GM19043 (cell line): Measurements from ENCODE around the gene CTIF.
A peak's percentile ranks its signal among the peaks of the same experiment; 100 is the strongest.

ENCODE experiments used
- ATAC-seq: cut with Tn5 transposase; IDR thresholded peaks from one replicate; pipeline ENCODE4 v1.9.1; 2021; ENCODE audit warnings: low read depth; ENCODE audit not compliant: unreplicated experiment

CTIF gene

DNA sequence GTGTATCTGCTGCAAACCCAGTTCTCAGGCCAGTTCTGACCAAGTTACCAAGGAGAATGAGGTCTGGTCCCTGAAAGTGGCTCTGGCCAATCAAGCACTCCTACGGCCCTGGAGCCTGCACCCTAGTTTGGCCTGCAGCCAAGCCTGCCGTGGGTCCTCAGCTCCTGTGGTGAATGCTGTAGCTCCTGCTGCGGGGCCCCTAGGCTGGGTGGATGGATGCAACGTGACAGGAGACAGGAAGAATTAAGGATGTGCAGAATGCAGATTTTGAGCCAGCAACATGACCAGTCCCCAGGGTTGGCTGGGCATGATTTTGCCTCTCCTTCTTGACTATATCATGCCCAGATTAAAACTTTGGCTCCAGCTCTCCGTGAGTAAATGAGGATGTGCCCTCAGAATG, 314.8 kb downstream of the CTIF start:
- no peak for ATAC-seq

DNA sequence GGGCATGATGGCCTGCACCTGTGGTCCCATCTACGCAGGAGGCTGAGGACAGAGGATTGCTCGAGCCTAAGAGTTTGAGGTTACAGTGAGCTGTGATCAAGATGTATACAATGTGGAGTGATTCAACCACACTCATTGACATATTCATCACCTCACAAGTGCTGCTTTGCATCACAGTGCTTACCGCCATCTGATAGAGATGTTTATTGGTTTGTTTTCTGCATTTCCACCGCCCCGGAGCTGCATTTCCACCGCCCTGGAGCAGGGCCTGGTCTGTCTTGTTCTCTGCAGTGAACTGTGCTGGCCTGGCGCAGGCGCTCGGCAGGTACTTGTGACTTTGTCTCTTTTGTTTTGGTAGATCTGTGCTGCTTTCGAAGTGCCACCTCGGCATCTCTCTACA, 315.9 kb downstream of the CTIF start:
- no peak for ATAC-seq

DNA sequence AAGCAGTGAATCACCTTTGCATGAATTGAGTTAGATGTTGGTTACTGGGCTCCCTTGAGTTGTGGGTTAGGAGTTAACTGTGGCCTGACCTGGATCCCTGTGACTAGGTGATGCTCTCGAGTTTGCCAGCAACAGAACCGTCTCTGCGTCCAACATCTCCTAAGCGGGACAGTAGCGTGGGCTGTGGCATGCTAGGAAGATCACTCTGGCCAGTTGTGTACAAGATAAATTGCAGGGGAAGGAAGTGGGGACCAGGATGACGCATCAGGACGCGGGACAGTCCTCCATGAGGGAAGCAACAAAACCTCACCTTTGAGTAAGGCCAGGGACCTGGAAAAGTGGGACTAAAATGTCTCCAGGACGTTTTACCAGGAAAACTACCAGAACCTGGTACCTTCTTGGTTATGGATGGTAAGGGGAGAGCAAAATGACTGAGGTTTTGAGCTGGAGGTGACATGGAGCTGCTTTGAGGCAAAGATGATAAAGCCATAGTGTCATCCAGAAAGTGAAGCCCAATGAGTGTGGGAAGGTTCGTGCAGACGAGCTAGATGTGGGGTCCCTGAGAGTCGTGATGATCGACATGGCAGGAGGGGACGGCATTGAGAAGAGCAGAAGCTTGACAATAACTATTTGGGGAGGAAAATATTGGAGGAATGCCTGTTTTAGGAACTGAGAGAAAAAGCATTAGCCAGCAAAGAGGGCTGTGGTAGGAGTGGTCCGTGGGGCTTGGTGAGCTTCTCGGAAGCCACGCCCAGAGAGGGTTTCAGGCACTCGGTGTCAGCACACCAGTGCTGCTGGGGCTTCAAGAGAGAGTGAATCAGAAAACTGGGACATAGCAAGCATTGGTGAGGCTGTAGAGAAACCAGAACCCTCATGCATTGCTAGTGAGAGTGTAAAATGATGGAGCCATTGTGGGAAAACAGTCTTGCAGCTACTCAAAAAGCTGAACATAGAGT, 316.9 kb downstream of the CTIF start:
- no peak for ATAC-seq

DNA sequence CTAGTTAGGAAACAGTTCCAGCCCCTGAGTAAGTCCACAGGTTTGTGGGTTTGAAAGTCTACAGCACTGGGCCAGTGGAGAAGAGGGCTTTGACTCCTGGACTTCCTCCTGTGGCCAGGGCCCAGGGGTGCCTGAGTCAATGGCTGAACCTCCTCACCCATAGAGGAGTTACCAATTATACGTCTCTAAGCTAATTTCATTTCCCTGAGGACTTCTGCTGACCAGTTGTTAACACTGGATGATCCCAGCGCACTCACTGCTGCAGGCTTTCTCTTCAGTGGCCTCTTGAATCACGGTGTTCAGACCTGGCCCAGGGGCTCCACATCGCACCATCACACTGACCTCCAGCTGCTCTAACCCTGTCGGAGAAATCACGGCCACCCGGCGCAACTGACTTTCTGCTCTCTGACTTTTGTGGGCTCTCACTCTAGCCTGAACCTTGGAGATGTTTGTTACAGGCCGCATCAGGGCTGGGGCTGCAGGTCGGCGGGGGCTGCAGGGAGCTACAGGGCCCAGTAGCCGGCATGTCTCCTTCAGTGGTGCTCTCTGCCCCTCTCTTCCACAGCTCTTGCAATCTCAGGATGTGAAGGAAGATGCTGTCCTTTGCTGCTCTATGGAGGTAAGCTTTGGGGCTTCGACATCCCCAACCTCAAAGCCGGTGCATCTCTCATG, 318.3 kb downstream of the CTIF start:
- no peak for ATAC-seq

DNA sequence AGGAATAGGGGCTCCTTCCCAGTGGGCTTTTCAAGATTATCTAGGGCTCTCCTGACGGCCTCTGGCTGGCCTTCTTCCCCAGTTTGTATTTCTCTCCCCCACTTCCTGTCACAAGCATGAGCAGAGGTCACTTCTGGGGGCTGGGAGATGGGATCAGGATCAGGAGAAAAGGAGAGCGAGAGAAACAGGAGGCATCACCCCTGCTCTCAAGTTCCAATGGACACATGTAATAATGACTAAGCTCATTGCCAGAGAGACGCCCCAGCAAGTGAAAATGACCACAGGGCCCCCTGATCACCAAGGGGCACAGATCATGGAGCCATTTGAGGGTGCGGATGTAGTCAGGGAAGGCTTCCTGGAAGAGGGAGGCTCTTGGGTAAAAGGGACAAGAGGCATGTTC, 319.8 kb downstream of the CTIF start:
- ATAC-seq, result no peak

DNA sequence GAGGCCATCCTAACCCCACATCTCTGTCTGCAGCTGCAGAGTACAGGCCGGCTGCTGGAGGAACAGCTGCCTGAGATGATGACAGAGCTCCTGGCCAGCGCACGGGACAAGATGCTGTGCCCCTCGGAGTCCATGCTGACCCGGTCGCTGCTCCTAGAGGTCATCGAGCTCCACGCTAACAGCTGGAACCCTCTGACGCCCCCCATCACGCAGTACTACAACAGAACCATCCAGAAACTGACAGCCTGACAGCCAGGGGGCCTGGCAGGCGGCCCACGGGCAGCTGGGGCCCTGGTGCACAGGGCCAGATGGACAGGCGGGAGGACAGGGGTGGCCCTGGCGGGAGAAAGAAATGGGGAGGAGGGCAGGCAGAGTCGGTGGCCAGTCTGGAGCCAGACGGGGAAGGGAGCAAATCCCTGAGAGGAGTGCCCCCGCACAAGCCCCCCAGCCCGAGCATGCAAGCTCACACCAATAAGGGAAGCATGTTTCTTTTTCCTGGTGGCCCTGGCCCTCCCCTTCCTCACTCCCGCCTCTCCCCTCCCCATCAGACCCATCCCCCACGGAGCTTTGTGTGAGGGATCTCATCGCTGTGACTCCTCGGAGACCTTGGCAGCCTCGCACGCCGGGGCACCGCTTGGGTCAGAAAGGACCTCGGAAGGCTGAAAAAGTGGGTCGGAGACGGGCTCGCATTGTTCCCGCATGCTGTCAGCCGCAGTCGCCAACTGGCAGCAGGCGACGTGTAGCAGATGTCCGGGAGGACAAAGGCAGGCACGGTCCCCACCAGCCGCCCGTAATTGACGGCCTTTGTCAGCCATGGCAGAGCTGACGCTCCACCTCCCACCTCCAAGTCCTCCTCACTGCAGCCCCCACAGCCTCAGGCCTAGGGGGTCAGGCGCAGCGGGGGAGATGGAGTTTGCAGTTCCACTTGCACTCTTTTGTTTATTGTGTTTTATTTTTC, 320.8 kb downstream of the CTIF start:
- ATAC-seq, result no peak

DNA sequence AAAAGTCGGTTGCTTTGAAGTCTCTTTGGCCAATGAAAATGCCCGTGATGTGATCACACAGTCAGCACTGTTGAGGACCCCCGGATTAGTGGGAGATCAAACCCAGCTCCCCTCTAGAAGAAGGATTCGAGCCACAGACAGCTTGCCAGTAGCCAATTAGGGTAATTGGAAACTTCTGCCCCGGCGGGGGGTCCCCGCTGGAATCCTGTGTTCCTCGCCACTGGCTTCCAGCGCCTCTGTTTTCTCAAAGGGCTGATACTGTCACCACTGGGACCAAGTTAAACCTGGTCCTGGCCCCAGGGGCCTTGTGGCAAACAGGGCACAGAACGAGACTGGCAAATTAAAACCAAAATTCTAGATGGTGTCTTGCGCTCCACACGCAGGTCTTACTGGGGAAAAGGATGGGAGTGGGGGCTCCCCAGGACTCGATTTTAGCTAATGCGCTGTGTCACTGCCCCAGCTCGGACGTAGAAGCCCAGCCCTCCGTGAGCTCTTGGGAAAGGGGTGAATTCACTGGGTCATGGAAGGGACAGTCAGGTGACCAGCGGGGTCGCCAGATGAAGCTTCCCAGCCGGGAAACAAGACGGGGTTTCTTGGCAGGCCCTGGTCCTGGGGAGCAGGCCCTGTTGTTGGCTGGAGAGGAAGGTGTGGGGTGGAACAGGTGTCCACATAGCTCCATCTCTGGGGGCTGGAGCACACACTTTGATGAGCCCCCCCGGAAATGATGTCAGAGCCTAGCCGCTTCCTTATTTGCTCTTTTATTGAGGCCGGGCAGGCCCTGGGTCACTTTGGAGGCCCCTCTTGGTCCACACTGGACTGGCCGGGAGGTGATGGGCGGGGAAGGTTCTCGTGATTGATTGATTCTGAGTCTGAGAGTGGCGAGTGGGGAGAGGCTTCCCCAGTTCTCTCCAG, 321.7 kb downstream of the CTIF start:
- no peak for ATAC-seq

DNA sequence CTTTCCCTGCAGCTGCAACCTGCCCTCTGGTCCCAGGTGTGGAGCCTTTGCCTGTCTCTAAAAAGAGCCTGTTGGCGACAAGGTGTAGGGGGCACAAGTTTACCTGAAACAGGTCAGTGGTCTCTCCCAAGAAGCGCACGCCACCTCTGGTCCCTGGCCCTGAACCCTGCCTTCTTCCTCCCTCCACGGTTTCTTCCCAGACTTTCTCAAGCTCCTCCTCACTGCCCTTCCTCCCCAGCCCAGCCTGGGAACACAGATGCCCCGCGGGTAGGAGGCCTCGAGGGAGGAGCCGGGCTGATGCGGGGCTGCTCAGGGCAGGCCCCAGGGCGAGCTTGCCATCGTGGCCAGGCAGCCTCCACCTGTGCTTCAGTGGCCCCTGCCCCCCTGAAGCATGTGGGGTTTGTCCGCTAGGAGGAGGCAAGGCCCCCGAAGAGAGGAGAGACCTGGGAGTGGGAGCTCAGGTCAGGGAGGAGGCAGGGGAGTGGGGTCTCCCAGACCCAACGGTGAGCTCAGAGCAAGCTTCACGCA, 322.4 kb downstream of the CTIF start:
- no peak for ATAC-seq

DNA sequence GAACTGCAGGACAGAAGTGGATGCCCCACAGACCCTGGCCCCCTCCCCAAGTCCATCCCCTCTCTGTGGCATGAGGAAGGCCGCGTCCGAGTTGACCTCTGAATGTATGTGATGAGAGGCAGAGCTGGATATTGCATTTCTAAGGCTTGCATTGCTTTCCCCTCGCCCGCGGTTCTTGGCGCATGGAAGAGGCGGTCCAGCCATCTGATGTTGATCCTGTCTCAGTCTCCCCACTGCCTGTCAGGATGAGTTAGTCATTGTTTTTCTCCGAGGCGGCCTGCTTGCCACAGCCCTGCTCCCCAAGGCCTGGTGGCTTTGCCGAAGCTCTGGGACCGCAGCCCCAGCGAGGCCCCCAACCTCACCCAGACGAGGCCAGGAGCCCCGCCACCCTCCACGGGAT, 323.3 kb downstream of the CTIF start:
- ATAC-seq, result no peak

DNA sequence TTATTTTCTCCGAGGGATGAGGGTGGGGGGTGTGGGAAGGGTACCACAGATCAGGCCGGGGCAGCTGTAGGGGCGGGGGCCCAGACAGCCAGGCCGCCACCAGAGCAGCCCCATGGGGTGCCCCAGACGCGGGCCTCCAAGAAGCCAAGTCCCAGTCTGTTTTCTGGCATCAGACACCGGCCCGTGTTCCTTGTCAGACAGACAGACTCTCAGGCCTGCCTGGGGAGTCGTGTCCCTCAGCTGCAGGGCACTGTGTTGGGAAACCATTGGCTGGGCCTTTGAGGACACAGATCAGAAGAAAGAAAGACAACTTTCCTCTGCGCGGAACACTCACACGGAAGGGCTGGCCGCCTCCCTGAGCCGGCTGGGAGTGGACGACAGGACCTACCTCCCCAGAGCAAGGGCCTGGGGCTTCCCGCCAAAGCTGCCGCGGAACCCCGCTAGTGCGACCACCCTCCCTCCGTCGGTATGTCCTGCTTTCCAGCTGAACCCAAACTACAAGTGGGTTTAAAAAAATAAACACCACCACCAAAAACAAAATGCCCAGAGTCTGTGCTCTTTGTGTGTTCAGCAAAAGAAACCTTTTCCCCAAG, 323.9 kb downstream of the CTIF start:
- no peak for ATAC-seq

DNA sequence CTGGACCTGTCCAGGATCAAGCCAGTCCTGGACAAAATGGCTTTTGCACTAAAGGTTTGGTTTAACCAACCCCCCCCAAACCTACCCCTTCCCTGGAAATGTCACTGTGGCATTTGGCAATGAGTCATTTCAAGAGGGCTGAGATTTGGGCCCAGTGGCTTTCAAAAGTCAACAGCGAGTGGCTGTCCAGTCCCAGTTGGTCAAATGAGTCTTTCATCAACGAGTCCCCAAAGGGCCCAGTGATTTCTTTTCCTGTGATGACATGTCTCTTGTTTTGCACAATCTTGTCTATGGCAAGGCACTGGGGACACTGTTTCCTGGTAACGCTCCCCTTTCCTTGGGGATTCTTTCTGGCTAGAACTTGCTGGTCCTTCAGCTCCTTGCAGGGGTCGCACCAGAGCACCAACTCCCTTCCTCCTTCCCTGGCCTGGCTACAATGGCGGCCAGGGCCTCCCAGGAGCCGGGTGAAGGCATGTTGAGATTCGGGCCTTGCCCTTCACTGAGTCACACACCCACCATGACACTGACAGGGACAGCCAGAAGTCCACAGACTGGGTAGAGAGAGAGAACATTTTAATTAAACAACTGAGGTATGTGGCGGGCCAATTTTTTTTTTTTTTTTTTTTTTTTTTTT, 324.7 kb downstream of the CTIF start:
- no peak for ATAC-seq

DNA sequence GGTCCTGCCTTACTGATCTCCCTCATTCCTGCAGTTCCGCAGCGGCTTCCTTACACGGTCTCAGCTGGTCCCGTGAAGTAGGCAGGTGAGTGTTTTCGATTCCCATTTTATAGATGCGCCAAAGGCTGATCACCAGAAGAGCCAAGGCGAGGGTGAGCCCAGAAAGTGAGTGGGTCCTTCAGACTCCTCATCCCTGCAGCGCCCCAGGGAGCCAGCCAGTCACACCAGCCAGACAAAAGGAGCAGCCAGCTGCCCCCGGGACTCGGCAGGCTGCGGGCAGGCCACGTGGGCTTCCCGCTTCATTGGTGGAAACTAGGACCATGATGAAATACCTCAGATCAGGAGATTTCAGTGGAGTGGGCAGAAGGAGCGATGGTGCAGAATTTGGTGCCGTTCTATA, 326.0 kb downstream of the CTIF start:
- ATAC-seq, result no peak

DNA sequence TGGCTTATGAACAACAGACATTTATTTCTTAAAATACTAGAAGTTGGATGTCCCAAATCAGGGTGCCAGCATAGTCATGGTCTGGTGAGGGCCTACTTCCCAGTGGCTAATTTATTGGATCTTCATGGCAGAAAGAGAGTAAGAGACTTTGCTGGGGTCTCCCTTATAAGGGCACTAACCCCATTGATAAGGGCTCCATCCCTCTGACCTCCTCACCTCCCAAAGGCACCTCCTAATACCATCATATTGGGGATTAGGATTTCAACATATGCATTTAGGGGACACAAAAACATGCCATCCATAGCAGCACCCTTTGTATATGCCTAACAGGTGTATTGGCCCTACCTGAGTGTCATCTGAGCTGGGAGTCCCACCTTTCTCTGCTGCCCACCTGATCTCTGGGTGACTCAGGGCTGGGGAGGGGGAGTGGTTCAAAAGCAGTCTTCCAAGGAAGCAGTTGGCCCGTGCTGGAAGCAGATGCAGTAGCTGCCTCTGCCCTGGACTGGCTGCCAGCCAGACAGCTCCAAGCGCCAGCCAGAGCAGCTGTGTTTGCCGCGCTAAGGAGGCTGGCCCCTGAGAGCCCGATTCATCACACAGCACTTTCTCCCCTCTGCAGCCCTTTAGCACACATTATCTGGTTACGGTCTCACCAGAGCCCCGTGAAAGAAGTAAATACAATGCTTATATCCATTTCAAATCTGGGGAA, 327.4 kb downstream of the CTIF start:
- ATAC-seq, result no peak

DNA sequence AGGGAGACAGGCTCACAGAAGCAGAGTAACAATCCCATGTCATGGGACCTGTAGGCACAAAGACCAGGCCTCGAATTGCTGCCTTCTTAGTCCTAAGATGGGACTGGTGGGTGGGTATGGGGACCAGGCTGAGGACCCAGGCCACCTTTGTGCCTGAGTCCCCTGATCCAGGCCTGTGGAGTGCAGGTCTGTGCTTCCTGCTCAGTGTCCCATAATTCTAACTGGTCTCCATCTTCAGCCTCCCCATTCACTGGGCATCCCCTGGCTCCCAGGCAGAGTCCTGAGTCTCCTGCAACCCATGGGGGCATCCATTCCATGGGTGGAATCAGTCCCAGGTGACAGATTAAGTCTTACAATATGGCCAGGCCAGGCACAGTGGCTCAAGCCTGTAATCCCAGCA, 328.0 kb downstream of the CTIF start:
- ATAC-seq, result no peak

DNA sequence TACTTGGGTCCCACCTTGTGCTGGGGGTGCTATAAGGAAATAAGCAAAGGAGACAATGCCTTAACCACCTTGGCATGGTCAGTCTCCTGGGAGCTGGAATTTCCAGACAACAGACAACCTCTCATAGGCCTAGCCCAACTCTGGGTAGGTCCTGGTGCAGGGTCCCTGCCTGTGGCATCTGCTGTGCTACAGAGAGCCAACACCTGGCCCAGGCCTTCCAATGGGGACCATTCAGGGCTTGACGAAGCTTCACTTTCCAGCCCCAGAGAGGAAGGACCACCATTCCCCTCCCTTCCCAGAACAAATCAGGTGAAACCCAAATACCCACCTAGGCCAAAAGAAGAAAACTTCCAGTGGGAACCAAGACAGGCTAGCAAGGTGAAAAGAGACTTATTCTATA, 329.1 kb downstream of the CTIF start:
- no peak for ATAC-seq

DNA sequence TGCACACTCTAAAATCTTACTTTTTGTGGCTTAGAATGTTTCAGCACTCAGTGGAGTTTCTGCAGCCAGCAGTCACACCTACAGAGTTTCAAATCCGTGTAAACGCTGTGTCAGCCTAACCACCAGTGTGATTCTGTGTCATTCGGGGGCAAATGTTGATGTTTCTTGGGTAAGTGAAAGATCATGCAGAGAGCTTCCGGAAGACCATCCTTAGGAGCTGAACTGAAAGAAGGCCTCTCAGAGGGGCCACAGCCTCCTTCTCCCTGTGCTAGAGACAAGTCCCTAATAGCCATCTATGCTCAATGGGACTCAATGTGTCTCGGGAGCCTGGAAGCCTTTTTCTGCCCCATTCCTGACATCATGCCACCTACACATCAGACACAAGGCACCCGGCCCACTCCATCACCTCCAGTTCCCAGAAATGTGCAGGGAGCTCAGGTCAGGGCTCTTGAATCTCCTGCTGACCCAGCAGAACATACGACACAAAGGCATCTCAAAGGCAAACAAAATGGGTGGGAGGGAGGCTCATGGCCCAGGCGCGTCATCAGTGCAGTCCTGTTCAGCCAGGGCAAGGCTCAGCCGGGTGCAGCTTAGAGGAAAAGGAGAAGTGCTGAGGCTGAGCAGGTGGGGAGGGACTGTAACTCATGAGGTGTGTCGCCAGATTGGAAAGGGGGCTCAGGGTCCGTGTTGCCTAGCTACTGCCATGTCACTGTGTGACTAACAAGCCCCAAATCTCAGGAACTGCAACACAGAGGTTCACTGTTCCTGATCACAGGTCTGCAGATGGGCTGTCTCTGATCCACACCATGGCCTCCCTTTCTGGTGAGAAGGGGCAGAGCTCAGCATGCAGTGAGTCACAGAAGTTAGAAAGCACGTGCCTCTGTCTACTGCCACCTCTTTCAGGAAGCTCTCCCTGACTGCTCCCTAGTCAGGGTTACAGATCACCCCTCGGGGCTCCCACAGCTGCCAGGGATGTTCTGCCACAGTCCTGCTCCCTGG, 329.9 kb downstream of the CTIF start:
- ATAC-seq, result peak; percentile 82

DNA sequence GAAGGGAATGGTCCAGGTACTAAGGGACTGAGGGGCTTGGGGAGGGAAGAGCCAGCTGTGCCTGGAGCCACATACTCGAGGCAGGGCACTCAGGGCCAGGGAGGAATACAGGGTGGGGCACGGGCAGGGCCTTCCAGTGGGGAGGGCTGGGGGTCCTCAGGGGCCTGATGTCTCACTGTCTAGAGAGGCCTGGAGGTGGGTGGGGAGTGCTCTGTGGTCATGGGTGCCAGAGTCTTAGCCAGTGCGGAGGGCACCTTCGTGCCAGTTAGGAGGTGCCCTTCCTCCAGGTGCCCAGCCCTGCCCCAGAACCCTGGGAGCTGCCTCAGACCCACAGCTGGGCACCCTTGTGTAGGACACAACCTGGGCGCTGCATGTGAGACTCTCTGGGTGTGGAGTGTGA, 330.8 kb downstream of the CTIF start:
- no peak for ATAC-seq
